HepG2 (cell line): ENCODE data around the gene SLC1A2. TPM values are rescaled to one million over a fixed set of nuclear protein-coding genes. Genes with fewer than 3 reads are reported as not detected.
A peak's percentile ranks its signal among the peaks of the same experiment; 100 is the strongest.

Source experiments
- FOXM1 ChIP-seq: sonication (generic); formaldehyde crosslinking; IDR thresholded peaks from 2 replicates; pipeline ENCODE4 v1.5.0; 2020; ENCODE audit warnings: missing genetic modification reagents
- GATA4 ChIP-seq: sonication (generic); IDR thresholded peaks from 2 replicates; pipeline ENCODE4 v1.6.1; 2016; ENCODE audit warnings: antibody characterized with exemption, low read depth, borderline replicate concordance
- KIAA2018 ChIP-seq: sonication (generic); formaldehyde crosslinking; IDR thresholded peaks from 2 replicates; pipeline ENCODE4 v1.5.0; 2020; ENCODE audit warnings: mild to moderate bottlenecking, missing genetic modification reagents, borderline replicate concordance
- PHF5A ChIP-seq: IDR thresholded peaks from one replicate; pipeline ENCODE4 v1.6.1; 2018; ENCODE audit warnings: low read depth, missing genetic modification reagents; ENCODE audit not compliant: unreplicated experiment
- RAD51 ChIP-seq: fragments of 450-650 bp; IDR thresholded peaks from 2 replicates; pipeline ENCODE4 v1.6.1; 2016; ENCODE audit warnings: borderline replicate concordance
- RELA ChIP-seq: sonication (generic); formaldehyde crosslinking; IDR thresholded peaks from 2 replicates; pipeline ENCODE4 v1.4.0; 2020; ENCODE audit warnings: missing genetic modification reagents
- SP140L ChIP-seq: sonication (generic); formaldehyde crosslinking; IDR thresholded peaks from 2 replicates; pipeline ENCODE4 v1.4.0; 2020; ENCODE audit warnings: missing genetic modification reagents, borderline replicate concordance
- TRIM24 ChIP-seq: sonication (generic); formaldehyde crosslinking; IDR thresholded peaks from 2 replicates; pipeline ENCODE4 v1.8.0; 2022; ENCODE audit warnings: mild to moderate bottlenecking, missing genetic modification reagents
- USF2 ChIP-seq, 2 experiments: sonication (generic) in 1 of 2; formaldehyde crosslinking in 1 of 2; IDR thresholded peaks; 2 replicates each; pipeline versions ENCODE4 v1.5.1 to v1.6.1; 2011 to 2020; ENCODE audit warnings: borderline replicate concordance in 1 of 2, low read depth in 1 of 2, low read length in 1 of 2, mild to moderate bottlenecking in 1 of 2, missing genetic modification reagents in 1 of 2, moderate library complexity in 1 of 2
- ZBTB38 ChIP-seq: sonication (generic); formaldehyde crosslinking; IDR thresholded peaks from 2 replicates; pipeline ENCODE4 v1.5.1; 2020; ENCODE audit warnings: mild to moderate bottlenecking, missing genetic modification reagents
- ZNF101 ChIP-seq: sonication (generic); formaldehyde crosslinking; IDR thresholded peaks from 2 replicates; pipeline ENCODE4 v1.4.0; 2020; ENCODE audit warnings: mild to moderate bottlenecking, low read depth, missing genetic modification reagents, borderline replicate concordance
- ZNF17 ChIP-seq: sonication (generic); formaldehyde crosslinking; IDR thresholded peaks from 2 replicates; pipeline ENCODE4 v1.5.0; 2020; ENCODE audit warnings: mild to moderate bottlenecking, missing genetic modification reagents
- ZNF224 ChIP-seq: sonication (generic); formaldehyde crosslinking; IDR thresholded peaks from 2 replicates; pipeline ENCODE4 v1.5.0; 2020; ENCODE audit warnings: mild to moderate bottlenecking, missing genetic modification reagents
- ZNF3 ChIP-seq: IDR thresholded peaks from 2 replicates; pipeline ENCODE4 v1.7.0; 2017; ENCODE audit warnings: inconsistent platforms
- ZNF367 ChIP-seq: sonication (generic); formaldehyde crosslinking; IDR thresholded peaks from 2 replicates; pipeline ENCODE4 v1.4.0; 2020; ENCODE audit warnings: missing genetic modification reagents, borderline replicate concordance
- ZNF569 ChIP-seq: sonication (generic); formaldehyde crosslinking; IDR thresholded peaks from 2 replicates; pipeline ENCODE4 v1.5.0; 2020; ENCODE audit warnings: mild to moderate bottlenecking, missing genetic modification reagents, moderate library complexity, borderline replicate concordance
- ZNF777 ChIP-seq: sonication (generic); formaldehyde crosslinking; IDR thresholded peaks from 2 replicates; pipeline ENCODE4 v1.4.0; 2020; ENCODE audit warnings: missing genetic modification reagents
- polyA plus RNA-seq, 8 experiments: library from polyadenylated mRNA; depleted of rRNA in 3 of 8; stranded (reverse) in 7 of 8; unstranded in 1 of 8; fragments of >200 nt; fragmentation: Illumina TruSeq in 4 of 8; extraction: Trizol in 4 of 8; gene quantifications; 2 replicates each; pipeline versions ENCODE4 v1.2.1 to v1.2.3, GENCODE V29; 2011 to 2016; ENCODE audit warnings: low read depth in 4 of 8, missing spikeins in 1 of 8, mixed read lengths in 1 of 8; ENCODE audit not compliant: insufficient read depth in 1 of 8
- total RNA-seq, 5 experiments: library from RNA; depleted of rRNA; stranded (reverse); fragments of >200 nt; fragmentation: Illumina TruSeq; extraction: Trizol; gene quantifications; 2 replicates each; pipeline ENCODE4 v1.2.3, GENCODE V29; 2016; ENCODE audit warnings: low read depth in 1 of 5

SLC1A2 gene
- total and polyA plus RNA-seq, 2 of the 13 experiments (the other 11 are each of a cell fraction or from before 2014, with no cell fraction given), result 23.2 to 43.2 TPM

DNA sequence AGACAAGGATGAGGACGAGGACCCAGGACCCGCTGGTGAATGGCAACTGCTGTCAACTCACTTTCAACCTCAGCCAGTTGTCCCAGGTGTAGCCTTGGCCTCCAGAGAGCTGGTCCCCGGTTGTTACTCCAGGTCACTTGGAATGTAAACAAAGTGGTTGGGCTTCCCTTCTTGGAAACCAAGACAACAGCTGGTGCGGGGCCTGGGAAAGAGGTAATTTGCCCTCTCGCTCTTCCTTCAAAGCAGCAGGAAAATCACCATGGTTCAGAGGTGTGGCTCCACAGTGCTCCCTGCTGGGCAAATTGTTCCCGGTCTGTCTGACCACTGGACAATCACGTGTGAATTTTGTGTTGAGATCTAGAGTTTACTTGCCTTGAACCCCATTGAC, 15.0 kb downstream of the SLC1A2 start (continued):
- TF ChIP-seq ZBTB38 (no peak), ZNF569 (no peak), ZNF17 (CRISPR knock-in tag) (no peak), ZNF777 (CRISPR knock-in tag) (no peak), GATA4 (no peak), USF2 (IDR thresholded peaks at IDR 0.05; ENCODE audit: low read depth, low read length) (no peak), USF2 (CRISPR knock-in tag; IDR thresholded peaks at IDR 0.05; ENCODE audit: borderline replicate concordance) (peak; percentile 11; the same call in 1 of the 2 replicates), RELA (CRISPR knock-in tag) (no peak), RAD51 (no peak), ZNF224 (CRISPR knock-in tag) (no peak), ZNF3 (CRISPR knock-in tag) (no peak), ZNF101 (CRISPR knock-in tag) (no peak), ZNF367 (CRISPR knock-in tag) (no peak), PHF5A (CRISPR knock-in tag) (no peak), FOXM1 (CRISPR knock-in tag) (no peak), SP140L (CRISPR knock-in tag) (no peak), KIAA2018 (CRISPR knock-in tag) (no peak), TRIM24 (CRISPR knock-in tag) (no peak)
